Measurements from ENCODE around the gene TEP1.

DNA sequence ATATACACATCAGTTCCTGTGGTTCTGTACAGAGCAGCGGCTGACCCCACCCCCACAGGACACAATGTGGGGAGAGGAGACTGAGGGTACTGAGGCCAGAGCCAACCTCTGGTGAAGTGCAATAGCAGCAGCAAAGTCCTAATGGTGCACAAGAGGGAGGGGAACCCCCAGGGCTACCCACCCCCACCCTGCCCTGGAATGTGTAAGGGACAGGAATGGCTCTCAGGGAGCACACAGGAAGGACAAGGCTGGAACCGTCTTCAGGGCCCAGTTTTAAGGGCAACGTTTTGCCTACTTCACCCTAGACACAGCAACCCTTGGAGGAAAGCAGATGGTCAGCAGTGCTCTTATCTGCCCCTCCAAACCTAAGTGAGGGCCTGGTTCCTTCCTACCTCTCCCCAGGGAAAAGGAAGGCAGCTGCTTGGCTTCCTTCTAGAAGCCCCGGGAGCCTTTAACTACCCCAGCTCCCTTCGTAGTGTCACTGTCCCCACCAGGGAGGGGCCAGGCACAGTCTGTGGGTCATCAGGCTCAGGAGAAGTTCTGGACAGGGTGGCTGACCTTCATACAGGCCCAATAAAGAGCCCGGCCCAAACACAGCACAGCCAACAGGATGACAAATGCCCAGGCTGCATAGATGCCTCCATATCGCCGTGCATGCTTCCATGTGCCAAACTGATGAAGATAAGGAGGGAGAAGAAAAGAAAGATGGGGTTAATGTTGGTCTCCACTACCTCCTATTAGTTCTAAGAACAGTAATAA lies 44.9 kb upstream of the TEP1 start:
- TF ChIP-seq CTCF (IDR thresholded peaks at IDR 0.05), result no peak
- no peak for TF ChIP-seq EP300 (IDR thresholded peaks at IDR 0.05; ENCODE audit: low read depth)

All from transverse colon (tissue), 3 donors.